ENCODE measurements around the gene TREML4.

Gene TREML4

DNA sequence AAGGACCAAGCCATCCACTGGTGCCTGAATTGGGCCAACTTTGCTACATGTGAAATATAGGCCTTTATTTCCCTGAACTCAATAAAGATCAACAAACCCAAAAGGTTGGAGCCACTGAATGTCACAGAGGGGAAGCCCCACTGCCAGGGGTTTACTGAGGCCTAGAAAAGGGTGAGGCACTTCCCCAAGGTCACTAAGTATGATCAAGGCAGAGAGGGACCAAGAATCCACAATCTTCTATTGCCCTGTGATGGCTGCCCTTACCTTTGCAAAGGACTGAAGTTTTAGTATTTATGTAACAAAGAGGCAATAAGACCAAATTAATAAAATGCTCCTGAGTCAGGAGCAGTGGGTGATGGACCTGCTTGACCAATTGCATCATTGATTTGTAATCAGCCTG is 40.3 kb downstream of the TREML4 start:
- H3K9me3 ChIP-seq, result peaks cover 0 to 2% (median 2%) of the 10 kb centered on the region in 3 donors
- intact Hi-C loops (cut with DNase I; ENCODE audit: low total_unique reads), result no loop called here
- TF ChIP-seq, protein P1, sequence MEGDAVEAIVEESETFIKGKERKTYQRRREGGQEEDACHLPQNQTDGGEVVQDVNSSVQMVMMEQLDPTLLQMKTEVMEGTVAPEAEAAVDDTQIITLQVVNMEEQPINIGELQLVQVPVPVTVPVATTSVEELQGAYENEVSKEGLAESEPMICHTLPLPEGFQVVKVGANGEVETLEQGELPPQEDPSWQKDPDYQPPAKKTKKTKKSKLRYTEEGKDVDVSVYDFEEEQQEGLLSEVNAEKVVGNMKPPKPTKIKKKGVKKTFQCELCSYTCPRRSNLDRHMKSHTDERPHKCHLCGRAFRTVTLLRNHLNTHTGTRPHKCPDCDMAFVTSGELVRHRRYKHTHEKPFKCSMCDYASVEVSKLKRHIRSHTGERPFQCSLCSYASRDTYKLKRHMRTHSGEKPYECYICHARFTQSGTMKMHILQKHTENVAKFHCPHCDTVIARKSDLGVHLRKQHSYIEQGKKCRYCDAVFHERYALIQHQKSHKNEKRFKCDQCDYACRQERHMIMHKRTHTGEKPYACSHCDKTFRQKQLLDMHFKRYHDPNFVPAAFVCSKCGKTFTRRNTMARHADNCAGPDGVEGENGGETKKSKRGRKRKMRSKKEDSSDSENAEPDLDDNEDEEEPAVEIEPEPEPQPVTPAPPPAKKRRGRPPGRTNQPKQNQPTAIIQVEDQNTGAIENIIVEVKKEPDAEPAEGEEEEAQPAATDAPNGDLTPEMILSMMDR (IDR thresholded peaks at IDR 0.05), result no peak
- H3K27me3 ChIP-seq, result peaks cover 0 to 6% of the 10 kb centered on the region in 2 donors
- H3K36me3 ChIP-seq, result no peaks in the 10 kb centered on the region
- H3K4me1 ChIP-seq, result no peaks in the 10 kb centered on the region
- DNase-seq, result no peak
- H3K4me3 ChIP-seq, result no peak overlapping the region
- no peak overlapping the region for H3K27ac ChIP-seq

DNA sequence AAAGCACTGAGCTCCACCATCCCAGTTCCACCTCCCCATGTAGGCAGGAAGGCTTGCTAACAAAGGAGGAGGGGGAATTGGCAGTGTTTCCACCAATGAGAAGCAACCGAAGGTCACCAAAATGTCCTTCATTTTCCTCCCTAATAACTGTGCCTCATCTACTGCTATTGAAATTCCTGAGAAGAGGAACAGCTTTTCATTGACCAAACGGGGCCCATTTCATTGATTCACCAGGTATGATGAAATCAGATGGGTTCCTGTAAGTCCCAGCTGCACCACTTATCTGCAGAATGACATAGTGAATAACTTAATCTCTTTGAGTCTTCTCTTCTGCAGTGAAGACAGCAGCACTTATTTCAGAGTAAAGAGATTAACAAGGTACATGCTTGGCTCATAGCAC is 41.0 kb downstream of the TREML4 start:
- peaks cover 0 to 6% of the 10 kb centered on the region in 2 donors for H3K27me3 ChIP-seq
- no peak for DNase-seq
- no peak overlapping the region for H3K4me3 ChIP-seq
- no peak overlapping the region for H3K27ac ChIP-seq
- TF ChIP-seq, protein P1 (IDR thresholded peaks at IDR 0.05), result no peak
- H3K9me3 ChIP-seq, result no peaks in the 10 kb centered on the region
- H3K4me1 ChIP-seq, result no peaks in the 10 kb centered on the region
- intact Hi-C loops (cut with DNase I; ENCODE audit: low total_unique reads), result no loop called here
- no peaks in the 10 kb centered on the region for H3K36me3 ChIP-seq

DNA sequence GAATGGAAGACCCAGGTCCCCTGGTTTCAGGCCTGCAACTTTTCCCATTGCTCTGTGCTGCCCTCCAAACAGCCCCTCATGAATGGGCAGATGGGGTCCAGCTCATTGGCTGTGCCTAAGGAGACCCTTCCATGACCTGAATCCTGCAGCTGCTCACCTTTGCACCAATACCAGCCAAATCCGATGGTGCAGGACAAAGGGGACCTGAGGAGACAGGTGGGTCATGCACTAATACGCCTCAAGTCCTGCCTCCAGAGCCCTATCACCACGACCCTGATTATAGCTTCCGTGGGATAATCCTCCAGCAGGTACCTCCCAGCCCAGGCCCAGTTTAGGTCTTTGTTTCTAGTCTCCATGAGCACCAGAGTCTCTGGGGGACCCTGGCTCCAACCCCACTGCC is 41.6 kb downstream of the TREML4 start:
- H3K36me3 ChIP-seq, result no peaks in the 10 kb centered on the region
- H3K27ac ChIP-seq, result no peak overlapping the region
- H3K4me1 ChIP-seq, result no peaks in the 10 kb centered on the region
- intact Hi-C loops (cut with DNase I; ENCODE audit: low total_unique reads), result no loop called here
- no peak for DNase-seq
- peaks cover 0 to 6% of the 10 kb centered on the region in 2 donors for H3K27me3 ChIP-seq
- H3K4me3 ChIP-seq, result no peak overlapping the region
- TF ChIP-seq, protein P1 (IDR thresholded peaks at IDR 0.05), result no peak
- no peaks in the 10 kb centered on the region for H3K9me3 ChIP-seq

DNA sequence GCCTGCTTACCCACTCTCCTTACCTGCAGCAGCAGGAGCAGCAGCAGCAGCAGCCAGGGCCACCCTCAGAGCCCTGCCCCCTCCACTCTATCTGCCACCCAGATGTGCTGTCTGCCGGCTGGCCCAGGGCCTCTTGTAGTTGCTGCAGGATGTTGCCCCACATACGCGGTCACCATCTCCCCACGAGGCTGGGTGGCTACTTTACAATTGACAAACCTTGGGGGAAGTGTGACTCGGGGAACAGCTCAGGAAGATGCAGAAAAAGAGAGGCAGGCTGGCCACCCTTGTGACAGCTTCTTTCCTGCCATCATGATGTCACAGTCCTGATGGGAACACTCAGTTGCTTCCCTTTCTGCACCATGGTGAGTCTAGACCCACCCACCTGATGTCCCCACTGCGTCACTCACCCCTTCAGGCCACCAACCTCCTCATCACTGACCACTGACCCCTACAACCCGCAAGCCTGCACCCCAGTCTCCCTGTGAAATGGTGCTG is 43.8 kb downstream of the TREML4 start:
- no peak overlapping the region for H3K4me3 ChIP-seq
- peaks cover 0 to 19% of the 10 kb centered on the region in 2 donors for H3K27me3 ChIP-seq
- no peaks in the 10 kb centered on the region for H3K36me3 ChIP-seq
- H3K9me3 ChIP-seq, result no peaks in the 10 kb centered on the region
- DNase-seq, result peak; percentile 64 to 76
- H3K27ac ChIP-seq, result no peak overlapping the region
- intact Hi-C loops (cut with DNase I; ENCODE audit: low total_unique reads), result no loop called here
- no peaks in the 10 kb centered on the region for H3K4me1 ChIP-seq
- TF ChIP-seq, protein P1 (IDR thresholded peaks at IDR 0.05), result no peak

DNA sequence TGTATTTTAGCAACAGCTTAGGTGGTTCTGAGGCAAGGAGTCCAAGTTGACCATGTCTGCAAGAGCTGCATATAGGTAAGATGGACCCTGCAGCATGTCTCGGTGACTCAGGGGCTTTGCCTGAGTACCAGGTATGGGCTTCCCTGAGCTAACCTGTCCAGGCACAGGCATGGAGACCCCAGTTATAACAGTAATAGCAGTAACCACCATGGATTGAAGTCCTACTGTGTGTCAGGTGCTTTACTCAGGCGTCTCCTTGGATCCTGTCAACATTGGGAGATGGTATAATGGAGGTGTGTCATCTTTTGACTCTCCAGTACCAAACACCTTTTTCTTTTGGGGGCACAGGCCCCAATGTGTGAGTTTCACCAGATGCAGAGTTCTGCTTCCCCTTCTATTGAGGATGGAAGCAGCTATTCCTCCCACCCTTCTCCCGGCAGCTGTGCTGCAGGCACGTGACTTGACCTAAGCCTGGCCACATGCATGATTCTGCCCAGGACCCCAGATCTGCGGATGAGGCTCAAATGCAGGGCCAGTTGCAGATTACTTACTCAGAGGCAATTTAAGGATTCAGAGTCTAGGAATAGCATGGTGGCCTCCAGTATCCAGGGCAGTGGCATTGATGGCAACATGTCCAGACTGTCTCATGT is 44.6 kb downstream of the TREML4 start:
- no peaks in the 10 kb centered on the region for H3K4me1 ChIP-seq
- H3K27ac ChIP-seq, result no peak overlapping the region

More for the DNA sequence above, 44.6 kb downstream of the TREML4 start:
- no peak overlapping the region for H3K4me3 ChIP-seq
- TF ChIP-seq, protein P1 (IDR thresholded peaks at IDR 0.05), result no peak
- no peak for DNase-seq
- H3K27me3 ChIP-seq, result peaks cover 0 to 19% of the 10 kb centered on the region in 2 donors
- no peaks in the 10 kb centered on the region for H3K9me3 ChIP-seq
- intact Hi-C loops (cut with DNase I; ENCODE audit: low total_unique reads), result no loop called here
- no peaks in the 10 kb centered on the region for H3K36me3 ChIP-seq
